ENCODE measurements around the gene HAND2. TPM values are rescaled to one million over a fixed set of nuclear protein-coding genes. Genes with fewer than 3 reads are reported as not detected.

HAND2 gene
- total and polyA plus RNA-seq, 2 of the 8 experiments (the other 6 are each of a cell fraction or from before 2014, with no cell fraction given): 0.05 TPM; not detected in 1

- Histone ChIP-seq H3K9me3 (ENCODE audit: insufficient read depth in 2 of 2, low read depth in 1 of 2, low read length in 1 of 2) (no peaks in the 10 kb centered on the region), H4K91ac (replicated peaks; ENCODE audit: insufficient read length, low read length) (no peak overlapping the region), H3K4me2 (ENCODE audit: insufficient read depth in 1 of 2, low read depth in 2 of 2, low read length in 2 of 2) (peak overlapping the region in 1 of 2 experiments; percentile 64; a peak in 1 of 4 replicates), H3K18ac (ENCODE audit: extremely low read depth, low read length) (no peak overlapping the region), H4K20me1 (replicated peaks in 1 of 2; ENCODE audit: control insufficient read depth in 1 of 2, insufficient read depth in 2 of 2, low read length in 2 of 2) (peaks cover 19 to 33% of the 10 kb centered on the region in 2 experiments), H3K4me3 (ENCODE audit: extremely low read depth in 1 of 4, insufficient read depth in 2 of 4, low read depth in 3 of 4, low read length in 4 of 4) (no peak overlapping the region), H3K23me2 (ENCODE audit: low read depth, low read length) (peaks cover 3% of the 10 kb centered on the region; the same call in 1 of the 2 replicates), H2BK5ac (ENCODE audit: low read depth, low read length) (no peak overlapping the region), H2BK120ac (replicated peaks; ENCODE audit: low read depth, low read length) (no peak overlapping the region), H3K27ac (ENCODE audit: low read depth, low read length) (no peak overlapping the region), H2AFZ (ENCODE audit: low read length) (no peak overlapping the region), H4K5ac (ENCODE audit: insufficient read length, low read depth, low read length) (no peak overlapping the region), H3K36me3 (ENCODE audit: control insufficient read depth in 2 of 4, insufficient read depth in 4 of 4, low read length in 3 of 4) (no peaks in the 10 kb centered on the region; a peak in 1 of 8 replicates), H3K23ac (ENCODE audit: insufficient read length) (no peak overlapping the region), H3K79me1 (ENCODE audit: low read depth, low read length) (no peaks in the 10 kb centered on the region), H3K14ac (ENCODE audit: insufficient read length) (no peak overlapping the region), H3K4me1 (replicated peaks in 1 of 4; ENCODE audit: control insufficient read depth in 3 of 4, insufficient read depth in 4 of 4, low read length in 3 of 4) (peaks cover 4 to 54% (median 28%) of the 10 kb centered on the region in 4 experiments), H2BK15ac (ENCODE audit: low read length) (no peak overlapping the region), H3K79me2 (ENCODE audit: control insufficient read depth in 1 of 2, insufficient read depth in 2 of 2, low read length in 2 of 2) (no peaks in the 10 kb centered on the region), H4K8ac (ENCODE audit: extremely low read depth, insufficient read depth, low read length) (no peak overlapping the region), H3K9ac (replicated peaks in 1 of 4; ENCODE audit: extremely low read depth in 1 of 4, low read depth in 3 of 4, low read length in 3 of 4) (no peak overlapping the region), H3K4ac (replicated peaks; ENCODE audit: insufficient read length, low read depth, low read length) (no peak overlapping the region), H2AK5ac (ENCODE audit: low read depth, low read length) (0 out of 2 replicates have a peak overlapping the region, but pooled peaks have one; percentile 78), H3K27me3 (replicated peaks in 1 of 4; ENCODE audit: control insufficient read depth in 3 of 4, extremely low read depth in 1 of 4, insufficient read depth in 3 of 4, low read length in 3 of 4) (peaks cover 97 to 99% (median 98%) of the 10 kb centered on the region in 4 experiments), H2BK20ac (ENCODE audit: low read length) (no peak overlapping the region), H3K56ac (replicated peaks; ENCODE audit: insufficient read length, low read depth, low read length) (no peak overlapping the region), H2BK12ac (ENCODE audit: low read depth, low read length) (no peak overlapping the region)
- FAIRE-seq (no peak), DNase-seq (ENCODE audit: low read depth in 1 of 2, low spot score in 2 of 2) (no peak)
- CTCF ChIA-PET (ENCODE audit: partially characterized antibody): interaction anchor here (0.9 to 3.6 kb wide), 4 partner anchors 9 to 20 kb away, joined by 3 to 27 read pairs (median 6); no protein-coding TSS in a partner anchor
- POLR2A ChIA-PET (ENCODE audit: partially characterized antibody): no interaction called here
- WGBS, 2 experiments (ENCODE audit: extremely low coverage in 1 of 2, insufficient coverage in 1 of 2, insufficient read length in 1 of 2, insufficient replicate concordance in 2 of 2, low coverage in 1 of 2, low lambda C conversion rate in 2 of 2, missing lambda C conversion rate in 1 of 2): 11% methylated on average over 10 of the region's 10 CpGs; no CpG with 5 or more reads in 1 of the 2 experiments
- TF ChIP-seq USF2 (IDR thresholded peaks at IDR 0.05; ENCODE audit: low read length) (no peak), EZH2 (IDR thresholded peaks at IDR 0.05; ENCODE audit: low read depth, low read length, severe bottlenecking) (peak; percentile 10), PHF8 (conservative IDR thresholded peaks at IDR 0.05; ENCODE audit: low read depth, low read length) (no peak), EP300 (IDR thresholded peaks at IDR 0.05; ENCODE audit: borderline replicate concordance in 1 of 2, low read depth in 2 of 2, low read length in 2 of 2) (no peak), HDAC6 (IDR thresholded peaks at IDR 0.05; ENCODE audit: low read depth, low read length) (no peak), CBX8 (IDR thresholded peaks at IDR 0.05; ENCODE audit: borderline replicate concordance, low read depth, low read length) (peak; percentile 99), CEBPB (IDR thresholded peaks at IDR 0.05; ENCODE audit: low read depth, low read length) (no peak), GABPA (IDR thresholded peaks at IDR 0.05; ENCODE audit: borderline replicate concordance, insufficient read depth, low read length) (no peak), RXRA (IDR thresholded peaks at IDR 0.05; ENCODE audit: insufficient read depth, low read depth, low read length) (no peak), RFX5 (IDR thresholded peaks at IDR 0.05; ENCODE audit: borderline replicate concordance, low read depth, low read length) (no peak), KDM5A (IDR thresholded peaks at IDR 0.05; ENCODE audit: low read length) (no peak), SP2 (IDR thresholded peaks at IDR 0.05; ENCODE audit: low read length) (no peak)
Measured at GRCh38 chr4:173526027-173526482, 4.0 kb downstream of the HAND2 start.
